ENCODE measurements around the gene SLMAP.

Gene SLMAP

DNA sequence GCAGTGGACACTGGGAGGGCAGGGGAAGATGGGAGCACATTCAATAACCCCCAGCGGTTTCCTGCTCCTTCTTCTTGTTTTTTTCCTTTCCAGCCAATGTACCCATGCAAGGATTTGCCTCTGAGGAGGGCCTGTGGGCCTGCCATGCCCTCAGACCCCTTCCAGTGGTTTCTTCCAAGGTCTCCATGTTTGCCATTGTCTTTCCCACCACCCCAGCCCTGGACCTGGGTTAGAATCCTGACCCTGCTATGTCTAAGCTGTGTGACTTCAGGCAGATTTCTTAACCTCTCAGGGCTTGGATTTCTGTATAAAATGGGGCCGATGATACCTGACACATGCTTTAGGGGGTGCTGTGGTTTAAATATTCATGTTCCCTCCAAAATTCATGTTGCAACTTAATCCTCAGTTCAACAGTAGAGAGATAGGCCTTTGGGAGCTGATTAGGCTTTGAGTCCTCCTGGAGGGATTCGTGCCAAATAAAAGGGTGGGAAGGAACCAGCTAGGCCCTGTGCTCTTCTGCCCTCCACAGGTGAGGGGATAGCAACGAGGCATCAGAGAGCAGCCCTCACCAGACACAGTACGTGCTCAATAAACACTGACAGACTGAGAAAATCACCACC, 205.8 kb downstream of the SLMAP start:
- no peak for DNase-seq (ENCODE audit: low spot score)

DNA sequence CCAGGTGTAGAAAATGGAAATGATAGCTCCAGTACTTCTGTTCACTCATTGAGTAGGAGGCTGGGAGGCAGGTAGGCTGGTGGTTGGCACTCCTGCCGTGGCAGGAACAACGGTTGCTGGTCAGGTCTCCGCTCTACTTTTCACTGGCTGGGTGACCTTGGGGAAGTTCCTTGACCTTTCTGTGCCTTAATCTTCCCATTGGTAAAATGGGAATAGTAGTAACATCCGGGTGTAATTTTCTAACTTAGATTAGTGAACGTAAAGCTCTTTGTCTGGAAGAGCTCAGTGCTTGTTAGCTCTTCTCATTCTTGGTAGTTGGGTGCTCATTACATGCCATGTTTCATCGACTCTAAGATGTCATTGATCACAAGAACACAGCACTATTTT, 206.3 kb downstream of the SLMAP start:
- no peak for DNase-seq (ENCODE audit: low spot score)

- DNase-seq (ENCODE audit: low spot score), result no peak
Observed at GRCh38 chr3:57963811-57964346, 207.8 kb downstream of the SLMAP start.

DNA sequence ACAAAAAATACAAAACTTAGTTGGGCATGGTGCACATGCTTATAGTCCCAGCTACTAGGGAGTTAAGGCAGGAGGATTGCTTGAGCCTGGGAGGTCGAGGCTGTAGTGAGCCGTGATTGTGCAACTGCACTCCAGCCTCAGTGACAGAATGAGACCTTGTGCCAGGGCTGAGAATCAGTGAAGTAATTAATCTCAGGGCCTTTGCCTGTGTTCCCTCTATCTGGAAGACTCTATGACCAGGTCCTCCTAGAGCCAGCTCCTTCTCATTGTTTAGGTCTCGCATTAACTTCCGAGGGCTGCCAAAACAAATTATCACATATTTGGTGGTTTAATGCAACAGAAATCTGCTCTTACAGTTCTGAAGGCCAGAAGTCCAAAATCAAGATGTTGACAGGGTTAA, 210.7 kb downstream of the SLMAP start:
- no peak for DNase-seq (ENCODE audit: low spot score)

DNA sequence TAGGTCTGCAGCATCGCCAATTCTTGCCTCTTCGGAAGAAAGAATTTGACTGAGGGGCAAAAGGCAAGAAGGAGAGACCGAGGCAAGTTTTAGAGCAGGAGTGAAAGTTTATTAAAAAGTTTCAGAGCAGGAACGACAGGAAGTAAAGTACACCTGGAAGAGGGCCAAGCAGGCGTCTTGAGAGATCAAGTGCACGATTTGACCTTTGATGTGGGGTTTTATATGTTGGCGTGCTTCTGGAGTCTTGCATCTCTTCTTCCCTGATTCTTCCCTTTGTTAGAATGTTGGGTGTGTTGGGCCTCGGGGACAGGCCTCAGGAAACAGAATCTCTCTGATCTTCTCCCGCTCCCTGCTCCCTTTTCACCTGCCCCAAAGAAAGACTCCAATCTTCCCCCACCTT, 211.5 kb downstream of the SLMAP start:
- peak; percentile 84 for DNase-seq (ENCODE audit: low spot score)

DNA sequence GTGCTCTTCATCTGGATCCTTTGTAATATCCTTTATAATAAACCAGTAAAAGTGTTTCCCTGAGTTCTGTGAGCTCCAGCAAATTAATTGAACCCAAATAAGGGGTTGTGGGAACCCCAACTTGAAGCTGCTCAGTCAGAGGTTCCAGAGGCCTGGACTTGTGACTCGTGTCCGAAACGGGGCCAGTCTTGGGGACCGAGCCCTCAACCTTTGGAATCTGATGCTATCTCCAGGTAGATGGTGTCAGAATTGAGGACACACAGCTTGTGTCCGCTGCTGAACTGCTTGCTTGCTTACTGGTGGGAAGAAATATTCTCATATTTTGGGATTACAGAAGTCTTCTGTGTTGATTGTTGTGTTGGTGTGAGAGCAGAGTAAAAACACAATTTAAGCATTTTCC, 212.4 kb downstream of the SLMAP start:
- DNase-seq (ENCODE audit: low spot score), result no peak

- peak; percentile 83 for DNase-seq (ENCODE audit: low spot score)
Observed at GRCh38 chr3:57971975-57972374, 215.9 kb downstream of the SLMAP start.

DNA sequence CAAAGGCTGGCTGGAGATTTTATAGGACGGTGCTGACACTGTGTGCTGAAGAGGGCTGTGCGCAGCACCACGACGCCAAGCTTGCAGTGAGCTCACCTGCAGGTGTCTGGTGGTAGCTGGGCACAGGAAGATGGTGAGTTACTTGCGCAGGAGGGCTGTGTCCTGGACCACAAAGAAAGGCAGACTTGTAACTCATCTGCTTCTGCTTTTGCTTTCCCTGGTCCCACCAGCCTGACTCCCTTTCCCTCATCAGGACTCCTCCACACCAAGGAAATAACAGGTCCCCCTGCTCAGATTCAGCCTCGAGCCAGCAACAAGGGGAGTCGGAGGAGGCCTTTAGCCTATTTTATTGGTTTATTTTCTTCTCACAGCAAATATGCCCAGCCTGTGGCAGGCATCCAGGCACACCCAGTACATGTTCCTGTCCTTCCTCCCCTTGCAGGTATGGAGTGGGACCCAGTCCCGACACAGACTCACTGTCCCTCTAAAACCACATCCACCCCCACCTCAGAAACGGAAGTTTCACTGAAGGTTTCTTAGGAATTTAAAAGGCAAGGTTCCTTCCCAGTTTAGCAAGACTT, 216.5 kb downstream of the SLMAP start:
- DNase-seq (ENCODE audit: low spot score), result peak; percentile 81

DNA sequence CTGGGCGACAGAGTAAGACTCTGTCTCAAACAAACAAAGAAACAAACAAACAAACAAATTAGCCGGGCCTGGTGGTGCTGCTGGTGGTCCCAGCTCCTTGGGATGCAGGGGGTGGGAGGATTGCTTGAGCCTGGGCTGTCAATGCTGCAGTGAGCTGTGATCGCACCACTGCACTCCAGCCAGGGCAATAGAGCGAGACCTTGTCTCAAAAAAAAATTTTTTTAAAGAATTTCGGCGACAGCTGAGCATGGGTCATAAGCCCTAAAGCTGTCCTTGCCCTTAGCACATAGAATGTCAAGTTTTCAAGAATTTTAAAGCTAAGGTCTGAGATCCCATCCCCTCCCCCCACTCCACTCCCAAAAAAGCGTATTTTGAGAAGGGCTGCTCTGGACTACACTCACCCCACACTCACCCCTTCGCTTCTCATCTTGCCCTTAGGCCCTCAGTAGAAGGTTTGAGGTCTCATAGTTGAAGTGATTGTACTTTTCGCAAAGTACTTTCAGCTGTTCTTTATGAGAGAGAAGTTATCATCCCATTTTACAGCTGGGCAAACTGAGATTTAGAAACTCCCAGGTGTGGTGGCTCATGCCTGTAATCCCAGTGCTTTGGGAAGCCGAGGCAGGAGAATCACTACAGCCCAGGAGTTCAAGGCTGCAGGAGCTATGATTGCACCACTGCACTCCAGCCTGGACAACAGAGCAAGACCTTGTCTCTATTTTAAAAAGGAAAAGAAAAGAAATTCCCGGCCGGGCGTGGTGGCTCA, 217.8 kb downstream of the SLMAP start:
- no peak for DNase-seq (ENCODE audit: low spot score)

DNA sequence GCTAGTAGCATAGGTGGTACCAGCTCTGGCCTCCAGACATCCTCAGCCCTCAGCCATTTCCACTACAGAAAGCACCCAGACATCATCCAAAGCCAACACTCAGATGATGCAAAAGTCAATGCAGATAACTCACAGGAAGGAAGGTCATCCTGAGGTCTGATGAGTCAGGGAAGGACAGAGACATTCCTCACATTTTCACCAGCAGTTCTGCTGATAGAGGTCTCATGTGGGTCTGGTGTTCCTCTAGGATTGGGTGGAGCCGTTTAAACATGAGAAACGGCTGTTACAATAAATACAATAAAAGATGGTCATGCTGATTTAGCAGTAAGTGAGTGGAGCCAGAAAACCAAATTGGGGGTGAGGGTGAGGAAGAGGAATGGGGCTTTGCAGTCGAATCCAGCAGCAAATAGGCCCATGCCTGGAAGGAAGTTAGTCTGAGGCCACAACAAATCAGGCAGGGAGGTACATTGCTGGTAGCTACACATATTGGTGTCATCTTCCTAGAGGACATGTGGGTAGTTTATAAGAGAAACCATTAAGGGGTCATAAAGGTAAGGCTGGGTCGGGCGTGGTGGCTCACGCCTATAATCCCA, 218.8 kb downstream of the SLMAP start:
- peak; percentile 90 for DNase-seq (ENCODE audit: low spot score)

- DNase-seq (ENCODE audit: low spot score), result peak; percentile 84
Observed at GRCh38 chr3:57977818-57978235, 221.7 kb downstream of the SLMAP start.

GRCh38 chr3:57978316-57978715, 222.2 kb downstream of the SLMAP start:
- DNase-seq (ENCODE audit: low spot score), result peak; percentile 61
